Astrocyte (in vitro differentiated cells and primary cell): Measurements from ENCODE around the gene DYRK1A. TPM values are rescaled to one million over a fixed set of nuclear protein-coding genes. Genes with fewer than 3 reads are reported as not detected.

Experiments
- DNase-seq: peaks from one replicate; pipeline ENCODE4 v3.0.0-alpha.2; 2010; ENCODE audit warnings: low read depth
- FAIRE-seq: peaks from 2 replicates; lab custom pipeline; 2011; peaks lifted over from hg19 to GRCh38; lab: Jason Lieb, UNC
- H2AFZ ChIP-seq: 2 replicates; pipeline ENCODE4 v1.6.0; 2012; ENCODE audit warnings: low read depth, low read length, inconsistent platforms
- H3K27ac ChIP-seq: 2 replicates; pipeline ENCODE4 v1.5.1; 2011; ENCODE audit warnings: low read depth, low read length, inconsistent platforms
- H3K27me3 ChIP-seq: 2 replicates; pipeline ENCODE4 v1.6.0; 2011; ENCODE audit warnings: low read length, inconsistent platforms; ENCODE audit not compliant: insufficient read depth
- H3K36me3 ChIP-seq: 2 replicates; pipeline ENCODE4 v1.5.1; 2011; ENCODE audit warnings: low read length, inconsistent platforms; ENCODE audit not compliant: insufficient read depth
- H3K4me1 ChIP-seq: 2 replicates; pipeline ENCODE4 v1.5.1; 2011; ENCODE audit warnings: low read length, inconsistent platforms; ENCODE audit not compliant: insufficient read depth
- H3K4me2 ChIP-seq: 2 replicates; pipeline ENCODE4 v1.6.0; 2012; ENCODE audit warnings: low read length, inconsistent platforms
- H3K4me3 ChIP-seq: 2 replicates; pipeline ENCODE4 v1.5.1; 2011; ENCODE audit warnings: low read depth, mild to moderate bottlenecking, low read length, inconsistent platforms; ENCODE audit not compliant: insufficient read depth
- H3K79me2 ChIP-seq: 2 replicates; pipeline ENCODE4 v1.6.0; 2012; ENCODE audit warnings: mild to moderate bottlenecking, low read length, inconsistent platforms; ENCODE audit not compliant: insufficient read depth
- H3K9ac ChIP-seq: 2 replicates; pipeline ENCODE4 v1.6.0; 2012; ENCODE audit warnings: mild to moderate bottlenecking, low read length, inconsistent platforms
- H3K9me3 ChIP-seq: 2 replicates; pipeline ENCODE4 v1.5.1; 2012; ENCODE audit warnings: low read depth, mild to moderate bottlenecking, low read length, inconsistent platforms; ENCODE audit not compliant: insufficient read depth
- H4K20me1 ChIP-seq: 2 replicates; pipeline ENCODE4 v1.6.0; 2012; ENCODE audit warnings: low read length, inconsistent platforms; ENCODE audit not compliant: insufficient read depth
- H3K27ac Mint-ChIP-seq: one replicate; pipeline ENCODE4 v1.8.0; 2021; ENCODE audit warnings: mild to moderate bottlenecking, mixed read lengths; ENCODE audit not compliant: unreplicated experiment
- H3K27me3 Mint-ChIP-seq: one replicate; pipeline ENCODE4 v1.8.0; 2021; ENCODE audit warnings: low read depth, mixed read lengths; ENCODE audit not compliant: unreplicated experiment
- H3K36me3 Mint-ChIP-seq: one replicate; pipeline ENCODE4 v1.8.0; 2021; ENCODE audit warnings: low read depth, mixed read lengths; ENCODE audit not compliant: unreplicated experiment
- H3K4me1 Mint-ChIP-seq: one replicate; pipeline ENCODE4 v1.8.0; 2021; ENCODE audit warnings: low read depth, mixed read lengths; ENCODE audit not compliant: unreplicated experiment
- H3K4me3 Mint-ChIP-seq: one replicate; pipeline ENCODE4 v1.8.0; 2021; ENCODE audit warnings: mild to moderate bottlenecking, moderate library complexity, mixed read lengths; ENCODE audit not compliant: unreplicated experiment
- H3K9me3 Mint-ChIP-seq: one replicate; pipeline ENCODE4 v1.8.0; 2021; ENCODE audit warnings: mild to moderate bottlenecking, mixed read lengths; ENCODE audit not compliant: unreplicated experiment
- CTCF ChIP-seq: IDR thresholded peaks from 2 replicates; pipeline ENCODE4 v1.5.1; 2011; ENCODE audit warnings: low read depth, mild to moderate bottlenecking, inconsistent platforms, low read length, moderate library complexity; ENCODE audit not compliant: insufficient read depth
- EZH2 ChIP-seq: IDR thresholded peaks from 2 replicates; pipeline ENCODE4 v1.6.1; 2012; ENCODE audit warnings: mild to moderate bottlenecking, low read length, inconsistent platforms; ENCODE audit not compliant: insufficient read depth
- total RNA-seq: library from RNA; stranded (reverse); gene quantifications from 2 replicates; pipeline ENCODE4 v1.2.1, GENCODE V29; 2021

The DYRK1A gene
- total RNA-seq, 1 donor from 2014 or later: 44.6 TPM

GRCh38 chr21:37398697-37399096 lies 32.1 kb downstream of the DYRK1A start:
- H4K20me1 ChIP-seq: peaks cover 94% of the 10 kb centered on the region
- no peak for DNase-seq
- no peak for FAIRE-seq
- H3K9ac ChIP-seq: no peak overlapping the region
- Mint-ChIP-seq H3K9me3 (peaks cover 7% of the 10 kb centered on the region), H3K27ac (no peak overlapping the region), H3K4me3 (no peak overlapping the region), H3K27me3 (no peaks in the 10 kb centered on the region), H3K4me1 (peaks cover 10% of the 10 kb centered on the region), H3K36me3 (peaks cover 6% of the 10 kb centered on the region)
- H3K79me2 ChIP-seq: peaks cover 100% of the 10 kb centered on the region
- H3K27me3 ChIP-seq: no peaks in the 10 kb centered on the region
- no peak overlapping the region for H3K4me2 ChIP-seq
- no peak overlapping the region for H2AFZ ChIP-seq
- TF ChIP-seq CTCF: no peak
- no peak for TF ChIP-seq EZH2
- no peak overlapping the region for H3K4me3 ChIP-seq
- no peaks in the 10 kb centered on the region for H3K36me3 ChIP-seq
- H3K9me3 ChIP-seq: no peaks in the 10 kb centered on the region
- no peak overlapping the region for H3K27ac ChIP-seq
- H3K4me1 ChIP-seq: no peaks in the 10 kb centered on the region

GRCh38 chr21:37402251-37402867 lies 35.8 kb downstream of the DYRK1A start:
- Mint-ChIP-seq H3K9me3 (peaks cover 7% of the 10 kb centered on the region), H3K4me3 (no peak overlapping the region), H3K36me3 (peaks cover 6% of the 10 kb centered on the region), H3K27me3 (no peaks in the 10 kb centered on the region), H3K4me1 (peaks cover 22% of the 10 kb centered on the region), H3K27ac (no peak overlapping the region)
- Histone ChIP-seq H3K79me2 (peaks cover 99% of the 10 kb centered on the region), H3K9me3 (no peaks in the 10 kb centered on the region), H2AFZ (no peak overlapping the region), H3K9ac (no peak overlapping the region), H3K27ac (no peak overlapping the region), H3K4me1 (no peaks in the 10 kb centered on the region), H3K4me2 (no peak overlapping the region), H3K4me3 (no peak overlapping the region), H4K20me1 (peaks cover 94% of the 10 kb centered on the region), H3K27me3 (no peaks in the 10 kb centered on the region), H3K36me3 (no peaks in the 10 kb centered on the region)
- no peak for DNase-seq
- TF ChIP-seq EZH2 (no peak), CTCF (no peak)
- no peak for FAIRE-seq

GRCh38 chr21:37405629-37406028 lies 39.1 kb downstream of the DYRK1A start:
- no peak overlapping the region for H3K4me3 ChIP-seq
- Mint-ChIP-seq H3K9me3 (peaks cover 7% of the 10 kb centered on the region), H3K27me3 (no peaks in the 10 kb centered on the region), H3K4me1 (peaks cover 30% of the 10 kb centered on the region), H3K4me3 (no peak overlapping the region), H3K27ac (no peak overlapping the region), H3K36me3 (peaks cover 6% of the 10 kb centered on the region)
- H3K4me1 ChIP-seq: peaks cover 7% of the 10 kb centered on the region
- DNase-seq (no peak), FAIRE-seq (no peak)
- H4K20me1 ChIP-seq: peaks cover 92% of the 10 kb centered on the region
- H3K9ac ChIP-seq: no peak overlapping the region
- TF ChIP-seq CTCF (no peak), EZH2 (no peak)
- peaks cover 99% of the 10 kb centered on the region for H3K79me2 ChIP-seq
- no peak overlapping the region for H2AFZ ChIP-seq
- H3K36me3 ChIP-seq: no peaks in the 10 kb centered on the region
- H3K27me3 ChIP-seq: no peaks in the 10 kb centered on the region
- H3K4me2 ChIP-seq: no peak overlapping the region
- no peak overlapping the region for H3K27ac ChIP-seq
- no peaks in the 10 kb centered on the region for H3K9me3 ChIP-seq
